ENCODE measurements around the gene FRAT1. TPM values are rescaled to one million over a fixed set of nuclear protein-coding genes. Genes with fewer than 3 reads are reported as not detected.

FRAT1 gene
- total RNA-seq, 1 donor from 2014 or later: 3.5 TPM

- peak overlapping the region; percentile 95 for H3K27ac Mint-ChIP-seq (ENCODE audit: unreplicated experiment)
- DNase-seq (ENCODE audit: extremely low spot score, unreplicated experiment): no peak
- H3K4me1 Mint-ChIP-seq (ENCODE audit: unreplicated experiment): peaks cover 16% of the 10 kb centered on the region
- no peaks in the 10 kb centered on the region for H3K9me3 Mint-ChIP-seq (ENCODE audit: unreplicated experiment)
- TF ChIP-seq CTCF (IDR thresholded peaks at IDR 0.05): no peak
- no peaks in the 10 kb centered on the region for H3K27me3 Mint-ChIP-seq (ENCODE audit: unreplicated experiment)
- H3K36me3 Mint-ChIP-seq (ENCODE audit: unreplicated experiment): no peaks in the 10 kb centered on the region
- peak overlapping the region; percentile 82 for H3K4me3 Mint-ChIP-seq (ENCODE audit: unreplicated experiment)
Observed at GRCh38 chr10:97291357-97292096, 27.5 kb upstream of the FRAT1 start.

GRCh38 chr10:97292097-97292861 is 26.8 kb upstream of the FRAT1 start, which contains the start of gene ARHGAP19:
TSS of gene ARHGAP19 (minus strand) at chr10:97292637. CDS start at chr10:97292627, 10 bp downstream.
- DNase-seq (ENCODE audit: extremely low spot score, unreplicated experiment): peak; percentile 97
- H3K27ac Mint-ChIP-seq (ENCODE audit: unreplicated experiment): peak within 1 kb of the TSS; percentile 95
- no peaks in the 10 kb centered on the region for H3K9me3 Mint-ChIP-seq (ENCODE audit: unreplicated experiment)
- peak within 1 kb of the TSS; percentile 82 for H3K4me3 Mint-ChIP-seq (ENCODE audit: unreplicated experiment)
- no peaks in the 10 kb centered on the region for H3K36me3 Mint-ChIP-seq (ENCODE audit: unreplicated experiment)
- H3K4me1 Mint-ChIP-seq (ENCODE audit: unreplicated experiment): peaks cover 16% of the 10 kb centered on the region
- TF ChIP-seq CTCF (IDR thresholded peaks at IDR 0.05): peak; percentile 21
- H3K27me3 Mint-ChIP-seq (ENCODE audit: unreplicated experiment): no peaks in the 10 kb centered on the region

GRCh38 chr10:97292862-97293198 is 26.2 kb upstream of the FRAT1 start:
- Mint-ChIP-seq H3K36me3 (ENCODE audit: unreplicated experiment) (no peaks in the 10 kb centered on the region), H3K4me3 (ENCODE audit: unreplicated experiment) (peak overlapping the region; percentile 82), H3K9me3 (ENCODE audit: unreplicated experiment) (no peaks in the 10 kb centered on the region), H3K27me3 (ENCODE audit: unreplicated experiment) (no peaks in the 10 kb centered on the region), H3K4me1 (ENCODE audit: unreplicated experiment) (peaks cover 16% of the 10 kb centered on the region), H3K27ac (ENCODE audit: unreplicated experiment) (no peak overlapping the region)
- no peak for DNase-seq (ENCODE audit: extremely low spot score, unreplicated experiment)
- no peak for TF ChIP-seq CTCF (IDR thresholded peaks at IDR 0.05)

GRCh38 chr10:97297556-97298222 is 21.4 kb upstream of the FRAT1 start:
- no peaks in the 10 kb centered on the region for H3K9me3 Mint-ChIP-seq (ENCODE audit: unreplicated experiment)
- no peak for DNase-seq (ENCODE audit: extremely low spot score, unreplicated experiment)
- no peak overlapping the region for H3K27ac Mint-ChIP-seq (ENCODE audit: unreplicated experiment)
- no peak overlapping the region for H3K4me3 Mint-ChIP-seq (ENCODE audit: unreplicated experiment)
- no peaks in the 10 kb centered on the region for H3K27me3 Mint-ChIP-seq (ENCODE audit: unreplicated experiment)
- peaks cover 5% of the 10 kb centered on the region for H3K4me1 Mint-ChIP-seq (ENCODE audit: unreplicated experiment)
- H3K36me3 Mint-ChIP-seq (ENCODE audit: unreplicated experiment): no peaks in the 10 kb centered on the region
- TF ChIP-seq CTCF (IDR thresholded peaks at IDR 0.05): no peak

GRCh38 chr10:97298223-97298571 is 20.9 kb upstream of the FRAT1 start:
- no peak for DNase-seq (ENCODE audit: extremely low spot score, unreplicated experiment)
- Mint-ChIP-seq H3K4me3 (ENCODE audit: unreplicated experiment) (no peak overlapping the region), H3K4me1 (ENCODE audit: unreplicated experiment) (peaks cover 3% of the 10 kb centered on the region), H3K9me3 (ENCODE audit: unreplicated experiment) (no peaks in the 10 kb centered on the region), H3K27me3 (ENCODE audit: unreplicated experiment) (no peaks in the 10 kb centered on the region), H3K27ac (ENCODE audit: unreplicated experiment) (no peak overlapping the region), H3K36me3 (ENCODE audit: unreplicated experiment) (no peaks in the 10 kb centered on the region)
- no peak for TF ChIP-seq CTCF (IDR thresholded peaks at IDR 0.05)

All from osteocyte (in vitro differentiated cells).